Activated T-cell treated with anti-CD3 and anti-CD28 coated beads, Interleukin-2, amount 50 U/mL, for 72 hours (primary cell): ENCODE measurements around the gene MAML2. TPM values are rescaled to one million over a fixed set of nuclear protein-coding genes. Genes with fewer than 3 reads are reported as not detected.

Experiments used
- ATAC-seq, 2 donors: fragments of 150-1000 bp; cut with Tn5 transposase; replicated peaks in 1 of 2; 2 replicates each; pipeline ENCODE4 v1.10.0; 2021; ENCODE audit warnings: moderate library complexity in 2 of 2, mild to moderate bottlenecking in 1 of 2
- DNase-seq, 2 donors: peaks; one replicate each; pipeline ENCODE4 v3.0.0; 2021 to 2022; ENCODE audit warnings: mixed read lengths in 1 of 2
- H3K27ac Mint-ChIP-seq: one replicate; pipeline ENCODE4 v1.8.0; 2022; ENCODE audit warnings: mild to moderate bottlenecking, moderate library complexity, mixed read lengths
- H3K27me3 Mint-ChIP-seq: one replicate; pipeline ENCODE4 v1.8.0; 2022; ENCODE audit warnings: low read depth, mixed read lengths
- H3K36me3 Mint-ChIP-seq, 2 donors: one replicate each; pipeline ENCODE4 v1.8.0; 2022; ENCODE audit warnings: mixed read lengths in 2 of 2, mild to moderate bottlenecking in 1 of 2; ENCODE audit not compliant: insufficient read depth in 2 of 2
- H3K4me1 Mint-ChIP-seq: one replicate; pipeline ENCODE4 v1.8.0; 2022; ENCODE audit warnings: low read depth, mixed read lengths
- H3K4me3 Mint-ChIP-seq, 2 donors: one replicate each; pipeline ENCODE4 v1.8.0; 2022; ENCODE audit warnings: mild to moderate bottlenecking in 2 of 2, mixed read lengths in 2 of 2, moderate library complexity in 2 of 2
- H3K9me3 Mint-ChIP-seq, 2 donors: one replicate each; pipeline ENCODE4 v1.8.0; 2022; ENCODE audit warnings: mixed read lengths in 2 of 2
- total RNA-seq, 2 donors: library from RNA; stranded (reverse); gene quantifications; one replicate each; pipeline ENCODE4 v1.2.3, GENCODE V29; 2022

MAML2 gene
- total RNA-seq, 2 donors from 2014 or later: 30.5 to 34.6 TPM

DNA sequence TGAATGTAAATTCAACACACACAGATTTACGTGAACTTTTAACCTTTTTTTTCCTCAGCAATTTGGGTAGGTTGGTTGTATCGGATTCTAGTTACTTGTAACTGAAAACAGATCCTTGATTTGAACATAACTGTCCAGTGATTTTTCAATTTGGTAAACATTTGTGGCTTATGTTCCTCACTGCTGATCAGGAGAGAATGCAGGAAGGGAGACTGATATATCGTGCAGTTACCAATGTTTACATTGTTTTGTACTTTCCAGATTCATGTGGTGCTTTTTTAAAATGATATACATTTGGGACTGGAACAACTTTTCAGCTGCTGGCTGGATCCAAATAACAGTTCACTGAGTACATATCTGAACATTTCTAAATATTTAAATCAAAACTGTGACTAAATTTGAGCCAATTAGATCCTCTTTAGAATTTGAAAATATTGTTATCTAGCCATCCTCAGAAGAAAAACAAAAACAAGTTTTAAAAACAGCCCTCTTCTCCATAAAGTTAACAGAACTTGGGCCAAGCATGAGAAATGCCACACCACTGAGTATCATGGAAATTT is 334.8 kb downstream of the MAML2 start:
- Mint-ChIP-seq H3K4me1 (peaks cover 22% of the 10 kb centered on the region), H3K27me3 (no peaks in the 10 kb centered on the region), H3K9me3 (no peaks in the 10 kb centered on the region), H3K4me3 (no peak overlapping the region), H3K27ac (no peak overlapping the region), H3K36me3 (peaks cover 0 to 6% of the 10 kb centered on the region in 2 donors)
- DNase-seq: no peak
- no peak for ATAC-seq

DNA sequence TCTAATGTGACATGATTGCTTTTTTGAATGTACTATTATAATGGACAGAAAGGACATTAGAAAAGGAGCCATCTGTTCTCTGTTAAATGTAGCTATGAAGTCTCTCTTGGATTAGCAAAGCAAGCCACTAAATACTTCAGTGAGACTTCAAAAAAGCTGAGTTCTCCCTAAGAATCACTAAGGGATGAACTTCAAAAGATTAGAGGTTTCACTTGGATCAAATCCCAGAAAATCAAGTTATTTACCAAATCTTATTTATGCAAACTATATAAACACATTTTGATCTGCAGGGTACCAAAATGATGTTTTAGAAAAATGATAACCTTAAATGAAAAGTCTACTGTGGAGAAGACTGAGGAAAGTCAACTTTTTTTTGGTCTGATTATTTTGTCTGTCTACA is 337.0 kb downstream of the MAML2 start:
- peaks cover 11% of the 10 kb centered on the region for H3K4me1 Mint-ChIP-seq
- DNase-seq: no peak
- no peak overlapping the region for H3K4me3 Mint-ChIP-seq
- no peak for ATAC-seq
- H3K9me3 Mint-ChIP-seq: peaks cover 10 to 14% of the 10 kb centered on the region in 2 donors
- no peak overlapping the region for H3K27ac Mint-ChIP-seq
- no peaks in the 10 kb centered on the region for H3K27me3 Mint-ChIP-seq
- peaks cover 9 to 20% of the 10 kb centered on the region in 2 donors for H3K36me3 Mint-ChIP-seq

DNA sequence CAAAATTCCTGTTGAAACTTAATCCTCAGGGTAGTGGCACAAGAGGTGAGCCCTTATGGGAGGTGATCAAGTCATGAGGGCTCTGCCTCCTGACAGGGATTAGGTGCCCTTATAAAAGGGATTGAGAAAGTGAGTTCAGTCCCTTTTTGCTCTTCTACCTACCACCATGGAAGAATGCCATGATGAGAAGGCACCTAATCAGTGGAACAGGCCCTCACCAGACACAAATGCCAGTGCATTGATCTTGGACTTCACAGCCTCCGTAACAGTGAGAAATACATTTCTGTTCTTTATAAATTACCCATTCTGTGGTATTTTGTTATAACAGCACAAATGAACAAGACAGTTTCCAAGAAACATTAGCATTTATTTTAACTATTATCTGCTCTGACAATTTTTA is 338.1 kb downstream of the MAML2 start:
- ATAC-seq: no peak
- Mint-ChIP-seq H3K4me3 (no peak overlapping the region), H3K27ac (no peak overlapping the region), H3K27me3 (no peaks in the 10 kb centered on the region), H3K9me3 (peaks cover 10 to 14% of the 10 kb centered on the region in 2 donors), H3K36me3 (peaks cover 9 to 20% of the 10 kb centered on the region in 2 donors), H3K4me1 (peaks cover 11% of the 10 kb centered on the region)
- DNase-seq: no peak

DNA sequence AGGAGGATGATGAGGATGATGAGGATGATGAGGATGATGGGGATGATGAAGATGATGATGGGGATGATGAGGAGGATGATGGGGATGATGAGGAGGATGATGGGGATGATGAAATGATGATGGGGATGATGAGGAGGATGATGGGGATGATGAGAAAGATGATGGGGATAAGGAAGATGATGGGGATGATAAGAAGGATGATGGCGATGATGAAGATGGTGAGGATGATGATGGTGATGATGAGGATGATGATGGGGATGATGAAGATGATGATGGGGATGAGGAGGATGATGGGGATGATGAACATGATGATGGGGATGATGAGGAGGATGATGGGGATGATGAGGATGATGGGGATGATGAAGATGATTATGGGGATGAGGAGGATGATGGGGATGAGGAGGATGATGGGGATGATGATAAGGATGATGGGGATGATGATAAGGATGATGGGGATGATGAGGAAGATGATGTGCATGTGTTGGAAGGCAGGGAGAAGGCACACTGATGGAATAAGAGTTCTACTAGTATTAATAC is 340.2 kb downstream of the MAML2 start:
- peak overlapping the region; percentile 0 for H3K27ac Mint-ChIP-seq
- no peak for DNase-seq
- ATAC-seq: no peak
- H3K27me3 Mint-ChIP-seq: no peaks in the 10 kb centered on the region
- peaks cover 10 to 14% of the 10 kb centered on the region in 2 donors for H3K9me3 Mint-ChIP-seq
- peaks cover 9 to 20% of the 10 kb centered on the region in 2 donors for H3K36me3 Mint-ChIP-seq
- H3K4me1 Mint-ChIP-seq: peaks cover 16% of the 10 kb centered on the region
- H3K4me3 Mint-ChIP-seq: no peak overlapping the region

DNA sequence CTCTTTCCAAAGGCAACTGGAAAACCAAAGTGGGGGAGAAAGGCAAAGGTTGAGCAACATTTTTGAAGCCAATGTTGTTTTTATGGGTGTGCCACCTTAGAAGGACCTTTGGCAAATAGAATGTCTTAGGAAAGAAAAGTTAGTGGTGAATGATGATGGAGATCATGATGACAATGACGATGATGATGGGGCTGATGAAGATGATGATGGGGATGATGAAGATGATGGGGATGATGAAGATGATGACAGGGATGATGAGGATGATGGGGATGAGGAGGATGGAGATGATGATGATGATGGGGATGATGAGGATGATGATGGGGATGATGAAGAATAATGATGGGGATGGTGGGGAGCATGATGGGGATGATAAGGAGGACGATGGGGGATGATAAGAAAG is 340.7 kb downstream of the MAML2 start:
- H3K27me3 Mint-ChIP-seq: no peaks in the 10 kb centered on the region
- H3K27ac Mint-ChIP-seq: peak overlapping the region; percentile 0
- no peak for DNase-seq
- H3K4me1 Mint-ChIP-seq: peaks cover 16% of the 10 kb centered on the region
- ATAC-seq: no peak
- H3K9me3 Mint-ChIP-seq: peaks cover 10 to 14% of the 10 kb centered on the region in 2 donors
- H3K36me3 Mint-ChIP-seq: peaks cover 9 to 20% of the 10 kb centered on the region in 2 donors
- no peak overlapping the region for H3K4me3 Mint-ChIP-seq

DNA sequence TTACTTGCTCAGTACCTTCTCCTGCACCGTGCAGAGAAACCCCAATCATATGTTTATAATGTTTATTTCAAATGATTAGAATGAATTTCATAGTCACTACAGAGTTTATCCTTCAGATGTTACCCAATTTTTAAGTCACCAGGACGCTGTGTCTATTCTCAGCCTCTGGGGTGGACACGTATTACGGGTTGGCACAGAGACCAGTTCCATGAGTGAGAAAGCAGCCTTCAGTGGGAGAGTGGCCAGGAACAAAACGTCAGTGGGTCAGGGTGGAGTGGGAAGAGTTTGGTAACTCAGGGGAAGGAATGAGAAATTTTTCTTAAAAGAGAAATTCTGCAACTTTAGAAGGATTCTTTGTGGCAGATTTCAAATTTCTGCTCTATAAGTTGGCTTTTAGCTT is 342.0 kb downstream of the MAML2 start:
- peaks cover 9 to 20% of the 10 kb centered on the region in 2 donors for H3K36me3 Mint-ChIP-seq
- H3K4me3 Mint-ChIP-seq: no peak overlapping the region
- ATAC-seq: no peak
- no peak overlapping the region for H3K27ac Mint-ChIP-seq
- peaks cover 16% of the 10 kb centered on the region for H3K4me1 Mint-ChIP-seq
- no peak for DNase-seq
- no peaks in the 10 kb centered on the region for H3K27me3 Mint-ChIP-seq
- peaks cover 10 to 14% of the 10 kb centered on the region in 2 donors for H3K9me3 Mint-ChIP-seq

DNA sequence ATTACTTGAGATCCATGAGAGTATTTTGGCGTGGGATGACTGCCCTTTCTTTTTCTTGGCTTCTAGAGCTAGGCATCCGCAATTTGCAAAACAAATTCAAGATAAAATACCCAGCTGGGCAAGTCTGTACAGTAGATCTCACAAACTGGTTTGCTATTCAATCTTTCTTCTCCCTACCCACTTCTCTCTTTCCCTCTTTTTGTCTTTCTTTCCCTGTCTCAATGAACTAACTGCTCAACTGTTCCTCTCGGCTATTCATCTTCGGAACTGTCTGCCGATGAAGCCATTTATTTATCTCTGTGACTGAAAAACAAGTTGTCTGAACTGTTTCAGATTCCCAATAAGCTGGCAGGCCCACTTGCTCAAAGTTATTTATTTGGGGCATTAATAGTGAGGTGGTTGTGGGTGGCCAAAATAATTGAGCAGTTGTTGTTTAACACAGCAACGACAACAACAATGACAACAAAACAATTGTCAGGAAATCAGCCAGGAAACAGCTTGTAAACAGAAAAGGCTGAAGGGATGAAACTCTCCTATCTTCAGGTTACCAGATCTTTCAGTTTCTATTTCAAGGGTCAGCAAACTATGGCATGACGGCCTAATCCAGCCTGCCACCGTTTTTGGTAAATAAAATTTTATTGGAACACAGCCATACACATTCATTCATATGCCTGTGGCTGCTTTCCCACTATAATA is 343.1 kb downstream of the MAML2 start:
- H3K36me3 Mint-ChIP-seq: peaks cover 11 to 14% of the 10 kb centered on the region in 2 donors
- no peak overlapping the region for H3K27ac Mint-ChIP-seq
- H3K27me3 Mint-ChIP-seq: no peaks in the 10 kb centered on the region
- DNase-seq: no peak
- ATAC-seq: no peak
- H3K9me3 Mint-ChIP-seq: peaks cover 10 to 14% of the 10 kb centered on the region in 2 donors
- peaks cover 16% of the 10 kb centered on the region for H3K4me1 Mint-ChIP-seq
- H3K4me3 Mint-ChIP-seq: no peak overlapping the region

DNA sequence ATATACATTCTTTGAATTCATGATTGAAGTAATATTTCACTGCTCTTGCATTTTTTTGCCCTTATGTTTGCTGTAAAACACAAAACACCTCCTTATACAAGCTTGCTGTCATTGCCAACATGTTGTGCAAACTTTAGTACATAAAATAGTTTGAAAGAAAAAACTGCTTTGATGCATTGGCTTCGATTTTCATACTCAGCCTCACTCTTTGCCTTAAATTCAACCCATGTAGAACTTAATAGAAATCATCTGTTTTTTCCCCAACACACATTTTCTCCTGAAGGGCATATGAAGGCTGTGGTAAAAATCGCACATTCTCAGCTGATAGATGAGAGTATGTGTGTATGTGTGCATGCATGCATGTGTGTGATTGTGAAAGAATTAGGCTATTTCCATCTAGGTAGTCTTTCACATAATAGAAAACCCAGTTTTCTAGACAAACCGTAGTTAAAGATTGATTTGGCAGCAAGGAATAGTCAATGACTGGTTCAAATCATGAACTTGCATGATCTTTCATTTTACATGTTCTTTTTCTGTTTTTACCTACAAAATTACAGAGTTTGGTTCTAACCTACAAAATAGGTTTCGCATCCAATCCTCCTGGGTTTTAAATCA is 346.3 kb downstream of the MAML2 start:
- H3K4me1 Mint-ChIP-seq: peaks cover 16% of the 10 kb centered on the region
- H3K36me3 Mint-ChIP-seq: peaks cover 2 to 3% of the 10 kb centered on the region in 2 donors
- ATAC-seq: no peak
- no peak for DNase-seq
- no peaks in the 10 kb centered on the region for H3K9me3 Mint-ChIP-seq
- no peak overlapping the region for H3K4me3 Mint-ChIP-seq
- no peak overlapping the region for H3K27ac Mint-ChIP-seq
- H3K27me3 Mint-ChIP-seq: no peaks in the 10 kb centered on the region

DNA sequence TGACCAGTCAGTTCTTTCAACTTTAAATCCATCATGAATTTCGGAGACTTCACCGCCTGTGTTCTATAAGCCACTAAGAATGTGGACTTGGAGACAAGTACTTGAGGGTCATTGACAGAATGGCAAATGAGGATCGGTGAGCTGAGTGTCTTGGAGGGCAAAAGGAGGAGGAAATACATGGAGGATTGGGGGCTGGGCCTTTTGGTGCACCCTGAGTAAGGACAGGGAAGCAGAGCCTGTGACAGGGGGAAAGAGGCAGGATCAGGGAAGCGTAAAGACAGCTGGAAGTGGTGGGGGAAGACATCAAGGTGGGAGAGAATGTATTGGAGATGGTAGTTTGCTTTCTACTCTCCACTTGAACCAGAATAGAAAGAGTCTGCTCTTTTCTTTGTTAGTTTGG is 348.7 kb downstream of the MAML2 start:
- no peak for ATAC-seq
- Mint-ChIP-seq H3K27me3 (no peaks in the 10 kb centered on the region), H3K4me1 (peaks cover 28% of the 10 kb centered on the region), H3K27ac (no peak overlapping the region), H3K4me3 (no peak overlapping the region), H3K36me3 (peaks cover 4 to 10% of the 10 kb centered on the region in 2 donors), H3K9me3 (no peaks in the 10 kb centered on the region)
- no peak for DNase-seq

DNA sequence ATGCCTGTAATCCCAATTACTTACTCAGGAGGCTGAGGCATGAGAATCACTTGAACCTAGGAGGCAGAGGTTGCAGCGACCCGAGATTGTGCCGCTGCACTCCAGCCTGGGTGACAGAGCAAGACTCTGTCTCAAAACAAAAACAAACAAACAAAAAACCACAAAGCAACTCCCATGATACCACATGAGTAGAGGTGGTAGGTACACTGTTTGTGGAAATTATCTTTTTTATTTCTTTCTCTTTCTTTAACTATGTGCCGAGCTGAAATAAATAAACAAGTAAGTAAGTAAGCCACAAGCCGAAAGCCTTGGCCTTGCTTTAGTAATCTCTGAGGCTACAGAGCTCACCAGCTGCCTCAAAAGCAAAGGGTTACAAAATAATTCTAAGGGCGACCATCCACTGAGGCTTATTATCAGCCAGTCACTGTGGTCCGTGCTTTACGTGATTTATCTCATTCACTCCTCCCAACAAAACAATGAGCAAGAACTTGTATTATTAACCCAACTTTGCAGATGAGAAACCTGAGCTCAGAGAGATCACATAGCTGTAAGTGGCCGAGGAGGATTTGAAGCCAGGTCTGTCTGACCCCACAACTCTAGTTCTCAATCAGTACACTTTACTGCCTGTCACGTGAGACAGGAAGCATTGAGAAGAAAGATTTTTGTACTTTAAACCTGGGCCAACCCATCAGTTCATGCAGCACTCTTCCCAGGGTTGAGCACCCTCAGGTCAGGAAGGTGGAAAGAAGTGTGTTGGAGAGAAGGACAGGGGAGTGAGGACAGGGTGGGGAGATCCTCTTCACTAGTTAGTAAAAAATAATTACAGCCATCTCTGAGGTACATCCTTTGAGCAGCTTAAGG is 349.3 kb downstream of the MAML2 start:
- H3K36me3 Mint-ChIP-seq: peaks cover 4 to 15% of the 10 kb centered on the region in 2 donors
- H3K27ac Mint-ChIP-seq: no peak overlapping the region
- no peak overlapping the region for H3K4me3 Mint-ChIP-seq
- H3K9me3 Mint-ChIP-seq: no peaks in the 10 kb centered on the region
- no peaks in the 10 kb centered on the region for H3K27me3 Mint-ChIP-seq
- DNase-seq (no peak), ATAC-seq (no peak)
- H3K4me1 Mint-ChIP-seq: peaks cover 28% of the 10 kb centered on the region

DNA sequence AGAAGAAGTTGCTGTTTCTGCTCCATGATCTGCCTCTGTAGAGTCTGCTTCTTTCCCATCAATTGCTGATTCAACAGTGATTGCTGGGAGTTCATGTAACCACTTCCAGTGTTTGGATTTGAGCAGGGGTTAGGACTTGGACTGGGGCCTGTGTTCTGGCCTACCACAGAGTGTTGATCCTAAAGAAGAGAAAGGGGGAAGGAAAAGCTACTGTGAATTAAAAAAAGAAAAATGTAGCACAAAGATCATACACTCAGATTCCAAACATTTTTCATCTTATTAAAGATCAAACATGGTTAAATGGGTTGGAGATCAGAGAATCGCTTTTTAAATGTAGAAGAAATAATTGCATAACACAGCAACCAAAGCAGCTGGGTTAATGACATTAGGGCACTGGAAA is 351.4 kb downstream of the MAML2 start:
- Mint-ChIP-seq H3K4me3 (peak overlapping the region in 1 of 2 donors; percentile 15), H3K4me1 (peaks cover 24% of the 10 kb centered on the region), H3K36me3 (peaks cover 6 to 27% of the 10 kb centered on the region in 2 donors), H3K27me3 (no peaks in the 10 kb centered on the region), H3K9me3 (no peaks in the 10 kb centered on the region), H3K27ac (no peak overlapping the region)
- no peak for ATAC-seq
- DNase-seq: no peak

DNA sequence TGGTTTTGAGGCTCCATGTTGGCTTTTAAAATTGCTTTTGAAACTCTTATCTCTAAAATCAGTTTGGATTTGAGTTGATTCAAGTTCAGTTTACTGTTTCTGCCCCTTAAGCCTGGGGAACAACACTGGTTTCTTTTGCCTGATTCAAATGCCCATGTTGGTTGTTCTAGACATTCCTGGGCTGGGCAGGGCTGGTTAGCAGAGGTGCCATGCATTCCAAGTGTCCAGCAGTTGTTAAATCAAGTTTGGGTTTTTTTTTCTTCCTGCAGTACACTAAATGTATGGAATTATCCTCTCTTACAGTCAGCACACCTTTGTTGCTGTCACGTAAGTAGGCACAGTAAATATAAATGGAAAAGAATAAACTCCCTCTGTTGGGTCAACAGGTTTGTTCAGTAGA is 351.9 kb downstream of the MAML2 start:
- Mint-ChIP-seq H3K4me1 (peaks cover 24% of the 10 kb centered on the region), H3K27ac (no peak overlapping the region), H3K27me3 (no peaks in the 10 kb centered on the region)

DNA sequence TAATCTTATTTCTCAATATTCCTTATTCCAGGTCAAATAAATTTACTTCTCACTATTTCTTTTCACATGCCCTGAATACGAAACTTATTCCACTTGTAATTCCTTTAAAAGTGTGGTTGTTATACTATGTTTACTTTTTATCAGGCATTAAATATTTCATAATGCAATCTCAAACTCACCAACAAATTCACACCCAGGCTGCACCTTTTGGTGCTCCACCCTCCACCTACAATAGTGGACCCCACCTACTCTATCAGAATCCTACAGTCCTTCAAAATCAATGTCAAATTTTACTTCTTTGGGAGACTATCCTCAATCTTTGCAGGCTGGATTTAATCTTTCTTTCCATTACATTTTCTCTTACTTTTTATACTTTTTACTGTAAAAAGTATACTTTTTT is 353.2 kb downstream of the MAML2 start:
- Mint-ChIP-seq H3K4me1 (peaks cover 24% of the 10 kb centered on the region), H3K27me3 (no peaks in the 10 kb centered on the region), H3K4me3 (no peak overlapping the region), H3K27ac (no peak overlapping the region), H3K9me3 (no peaks in the 10 kb centered on the region), H3K36me3 (peaks cover 4 to 32% of the 10 kb centered on the region in 2 donors)
- DNase-seq (no peak), ATAC-seq (no peak)

More for the DNA sequence above, 351.9 kb downstream of the MAML2 start:
- no peaks in the 10 kb centered on the region for H3K9me3 Mint-ChIP-seq
- H3K4me3 Mint-ChIP-seq: no peak overlapping the region
- peaks cover 6 to 27% of the 10 kb centered on the region in 2 donors for H3K36me3 Mint-ChIP-seq
- DNase-seq: no peak
- no peak for ATAC-seq
